SK-N-SH (cell line): ENCODE data around the gene MYO5C. TPM values are rescaled to one million over a fixed set of nuclear protein-coding genes. Genes with fewer than 3 reads are reported as not detected.

Source experiments
- CTCF ChIA-PET: fragments of 300-600, 350-600 bp; formaldehyde crosslinking; extraction: SDS; loops from one replicate; lab custom pipeline; 2021; lab: Yijun Ruan, JAX
- POLR2A ChIA-PET: fragments of 350-600 bp; sonication (Branson Sonifier 250); formaldehyde crosslinking; extraction: SDS; loops from one replicate; lab custom pipeline; 2020; ENCODE audit warnings: antibody characterized with exemption, inconsistent platforms; lab: Yijun Ruan, JAX
- DNase-seq: peaks from one replicate; pipeline ENCODE4 v3.0.0; 2012
- H2AFZ ChIP-seq: fragments of 200-600 bp; sonication (generic); 2 replicates; pipeline ENCODE4 v1.8.1; 2016; ENCODE audit warnings: antibody characterized with exemption, mild to moderate bottlenecking, low read depth
- H3F3A ChIP-seq: fragments of 200-600 bp; sonication (generic); replicated peaks from 2 replicates; pipeline ENCODE3; 2016; ENCODE audit warnings: antibody characterized with exemption, mild to moderate bottlenecking; ENCODE audit not compliant: insufficient read depth
- H3K27ac ChIP-seq, 2 experiments: fragments of 200-500 bp in 1 of 2; fragments of 200-600 bp in 1 of 2; sonication (Bioruptor generic) in 1 of 2; sonication (generic), shearing (Covaris generic) in 1 of 2; 2 replicates each; pipeline versions ENCODE4 v1.5.1 to v1.6.1; 2014 to 2016; ENCODE audit warnings: low read depth in 2 of 2, inconsistent platforms in 1 of 2, low read length in 1 of 2, mild to moderate bottlenecking in 1 of 2, mixed read lengths in 1 of 2
- H3K27me3 ChIP-seq: fragments of 200-600 bp; sonication (generic), shearing (Covaris generic); 2 replicates; pipeline ENCODE4 v1.6.1; 2016; ENCODE audit warnings: mixed run types; ENCODE audit not compliant: insufficient read depth
- H3K36me3 ChIP-seq, 2 experiments: fragments of 200-500 bp in 1 of 2; fragments of 200-600 bp in 1 of 2; sonication (Bioruptor generic) in 1 of 2; sonication (generic) in 1 of 2; replicated peaks in 1 of 2; 2 replicates each; pipeline versions ENCODE3 to v1.5.1; 2014 to 2016; ENCODE audit warnings: low read length in 1 of 2, mild to moderate bottlenecking in 1 of 2; ENCODE audit not compliant: insufficient read depth in 2 of 2, control insufficient read depth in 1 of 2
- H3K4me1 ChIP-seq, 2 experiments: fragments of 200-500 bp in 1 of 2; fragments of 200-600 bp in 1 of 2; sonication (Bioruptor generic) in 1 of 2; sonication (generic), shearing (Covaris generic) in 1 of 2; 2 replicates each; pipeline versions ENCODE4 v1.5.1 to v1.6.1; 2014 to 2016; ENCODE audit warnings: low read depth in 1 of 2, low read length in 1 of 2, mixed run types in 1 of 2; ENCODE audit not compliant: insufficient read depth in 2 of 2, control insufficient read depth in 1 of 2
- H3K4me2 ChIP-seq: fragments of 200-600 bp; sonication (generic), shearing (Covaris generic); 2 replicates; pipeline ENCODE4 v1.6.1; 2017; ENCODE audit warnings: mixed run types
- H3K4me3 ChIP-seq, 2 experiments: fragments of 200-500 bp in 1 of 2; fragments of 200-600 bp in 1 of 2; sonication (Bioruptor generic) in 1 of 2; sonication (generic), shearing (Covaris generic) in 1 of 2; 2 replicates each; pipeline versions ENCODE4 v1.5.1 to v1.8.1; 2014 to 2016; ENCODE audit warnings: low read depth in 2 of 2, inconsistent platforms in 1 of 2, low read length in 1 of 2, mild to moderate bottlenecking in 1 of 2, mixed read lengths in 1 of 2, moderate library complexity in 1 of 2
- H3K79me2 ChIP-seq: fragments of 200-600 bp; sonication (generic); 2 replicates; pipeline ENCODE4 v1.8.1; 2017; ENCODE audit warnings: mild to moderate bottlenecking; ENCODE audit not compliant: insufficient read depth
- H3K9ac ChIP-seq: fragments of 200-600 bp; sonication (generic); 2 replicates; pipeline ENCODE4 v1.6.1; 2017; ENCODE audit warnings: mixed run types
- H3K9me2 ChIP-seq: fragments of 200-600 bp; sonication (generic); 2 replicates; pipeline ENCODE4 v1.6.1; 2017; ENCODE audit warnings: mixed run types
- H3K9me3 ChIP-seq: fragments of 200-600 bp; sonication (generic); 2 replicates; pipeline ENCODE4 v1.6.1; 2017; ENCODE audit warnings: mixed run types, mild to moderate bottlenecking, moderate library complexity
- H4K20me1 ChIP-seq: fragments of 200-600 bp; sonication (generic); 2 replicates; pipeline ENCODE4 v1.6.1; 2017; ENCODE audit warnings: mild to moderate bottlenecking, mixed run types; ENCODE audit not compliant: insufficient read depth
- ELF1 ChIP-seq: IDR thresholded peaks from 2 replicates; pipeline ENCODE4 v1.4.0; 2012
- JUND ChIP-seq: IDR thresholded peaks from 2 replicates; pipeline ENCODE4 v1.4.0; 2012
- RAD21 ChIP-seq: IDR thresholded peaks from 2 replicates; pipeline ENCODE4 v1.6.1; 2012; ENCODE audit warnings: mild to moderate bottlenecking, low read length
- RCOR1 ChIP-seq: fragments of 150-350 bp; IDR thresholded peaks from 2 replicates; pipeline ENCODE4 v1.6.1; 2017; ENCODE audit warnings: antibody characterized with exemption, low read length
- SIN3A ChIP-seq: IDR thresholded peaks from 2 replicates; pipeline ENCODE4 v1.6.1; 2012; ENCODE audit warnings: low read depth, mild to moderate bottlenecking, low read length, moderate library complexity, borderline replicate concordance
- SMC3 ChIP-seq: IDR thresholded peaks from 2 replicates; pipeline ENCODE4 v1.6.1; 2012; ENCODE audit warnings: low read depth, low read length, improper control_type of control experiment
- WGBS: methylation state at CpG from one replicate; pipeline ENCODE4 v1.1.6; 2017; ENCODE audit warnings: low lambda C conversion rate; 5-methylcytosine and 5-hydroxymethylcytosine counted together
- polyA plus RNA-seq, 3 experiments: library from polyadenylated mRNA; depleted of rRNA; stranded (reverse); fragments of >200 nt; gene quantifications; 2 replicates each; pipeline ENCODE4 v1.2.3, GENCODE V29; 2012
- TF ChIP-seq, protein P1 (sequence below): IDR thresholded peaks from 2 replicates; pipeline ENCODE4 v1.4.0; 2012; ENCODE audit warnings: low read depth, borderline replicate concordance
- TF ChIP-seq, protein P2 (sequence below): IDR thresholded peaks from 2 replicates; pipeline ENCODE4 v1.6.1; 2012; ENCODE audit warnings: mild to moderate bottlenecking, low read depth, low read length, moderate library complexity
- TF ChIP-seq, protein P3 (sequence below): fragments of 200-600 bp; sonication (generic); IDR thresholded peaks from 2 replicates; pipeline ENCODE4 v1.6.1; 2017; ENCODE audit warnings: antibody characterized with exemption, mild to moderate bottlenecking, moderate library complexity

Gene MYO5C
- polyA plus RNA-seq, 1 of the 3 experiments (the other 2 are of a cell fraction): 0.99 TPM

DNA sequence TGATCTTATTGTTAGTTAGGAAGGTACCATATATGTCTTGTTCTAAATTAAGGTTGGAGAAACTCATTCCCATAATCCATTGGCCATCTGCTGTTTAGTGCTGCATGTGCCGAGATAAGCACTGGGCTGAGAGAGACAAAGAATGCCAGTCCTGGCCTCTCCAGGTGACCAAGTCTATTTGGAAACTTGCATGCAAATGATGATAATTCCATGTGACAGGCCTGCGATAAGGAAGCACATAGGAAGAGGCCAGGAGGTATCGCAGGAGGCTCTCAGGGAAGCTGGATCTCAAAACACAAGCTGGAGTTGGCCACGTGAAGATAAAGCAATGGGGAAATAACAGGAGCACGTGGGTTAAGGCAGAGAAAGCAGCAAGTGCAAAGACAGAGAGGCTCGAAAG lies 39.7 kb downstream of the MYO5C start (continued):
- TF ChIP-seq, protein P1, sequence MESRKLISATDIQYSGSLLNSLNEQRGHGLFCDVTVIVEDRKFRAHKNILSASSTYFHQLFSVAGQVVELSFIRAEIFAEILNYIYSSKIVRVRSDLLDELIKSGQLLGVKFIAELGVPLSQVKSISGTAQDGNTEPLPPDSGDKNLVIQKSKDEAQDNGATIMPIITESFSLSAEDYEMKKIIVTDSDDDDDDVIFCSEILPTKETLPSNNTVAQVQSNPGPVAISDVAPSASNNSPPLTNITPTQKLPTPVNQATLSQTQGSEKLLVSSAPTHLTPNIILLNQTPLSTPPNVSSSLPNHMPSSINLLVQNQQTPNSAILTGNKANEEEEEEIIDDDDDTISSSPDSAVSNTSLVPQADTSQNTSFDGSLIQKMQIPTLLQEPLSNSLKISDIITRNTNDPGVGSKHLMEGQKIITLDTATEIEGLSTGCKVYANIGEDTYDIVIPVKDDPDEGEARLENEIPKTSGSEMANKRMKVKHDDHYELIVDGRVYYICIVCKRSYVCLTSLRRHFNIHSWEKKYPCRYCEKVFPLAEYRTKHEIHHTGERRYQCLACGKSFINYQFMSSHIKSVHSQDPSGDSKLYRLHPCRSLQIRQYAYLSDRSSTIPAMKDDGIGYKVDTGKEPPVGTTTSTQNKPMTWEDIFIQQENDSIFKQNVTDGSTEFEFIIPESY: no peak
- TF ChIP-seq RCOR1 (no peak), SIN3A (no peak), RAD21 (no peak)

DNA sequence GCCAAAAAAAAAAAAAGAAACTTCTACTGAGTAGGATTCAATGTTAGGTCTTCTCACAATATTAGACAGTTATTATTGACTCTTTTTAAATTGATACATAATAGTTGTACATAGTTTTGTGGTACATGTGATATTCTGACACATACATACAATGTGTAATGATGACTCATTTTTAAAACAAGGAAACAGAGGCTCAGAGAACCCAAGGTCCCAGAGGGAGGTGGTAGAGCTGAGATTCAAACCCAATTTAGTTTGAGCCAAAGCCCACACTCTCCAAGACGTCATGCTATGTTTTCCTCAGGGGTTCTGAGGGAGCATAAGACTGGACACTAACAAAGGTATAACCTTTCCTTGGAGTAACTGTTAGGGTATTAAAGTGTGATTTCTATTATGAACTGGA lies 40.6 kb downstream of the MYO5C start:
- CTCF ChIA-PET: interaction anchor here (1.3 to 6.1 kb wide), 5 partner anchors 23 to 480 kb away, joined by 3 to 86 read pairs (median 20); no protein-coding TSS in a partner anchor
- TF ChIP-seq SMC3: no peak
- TF ChIP-seq, protein P2, sequence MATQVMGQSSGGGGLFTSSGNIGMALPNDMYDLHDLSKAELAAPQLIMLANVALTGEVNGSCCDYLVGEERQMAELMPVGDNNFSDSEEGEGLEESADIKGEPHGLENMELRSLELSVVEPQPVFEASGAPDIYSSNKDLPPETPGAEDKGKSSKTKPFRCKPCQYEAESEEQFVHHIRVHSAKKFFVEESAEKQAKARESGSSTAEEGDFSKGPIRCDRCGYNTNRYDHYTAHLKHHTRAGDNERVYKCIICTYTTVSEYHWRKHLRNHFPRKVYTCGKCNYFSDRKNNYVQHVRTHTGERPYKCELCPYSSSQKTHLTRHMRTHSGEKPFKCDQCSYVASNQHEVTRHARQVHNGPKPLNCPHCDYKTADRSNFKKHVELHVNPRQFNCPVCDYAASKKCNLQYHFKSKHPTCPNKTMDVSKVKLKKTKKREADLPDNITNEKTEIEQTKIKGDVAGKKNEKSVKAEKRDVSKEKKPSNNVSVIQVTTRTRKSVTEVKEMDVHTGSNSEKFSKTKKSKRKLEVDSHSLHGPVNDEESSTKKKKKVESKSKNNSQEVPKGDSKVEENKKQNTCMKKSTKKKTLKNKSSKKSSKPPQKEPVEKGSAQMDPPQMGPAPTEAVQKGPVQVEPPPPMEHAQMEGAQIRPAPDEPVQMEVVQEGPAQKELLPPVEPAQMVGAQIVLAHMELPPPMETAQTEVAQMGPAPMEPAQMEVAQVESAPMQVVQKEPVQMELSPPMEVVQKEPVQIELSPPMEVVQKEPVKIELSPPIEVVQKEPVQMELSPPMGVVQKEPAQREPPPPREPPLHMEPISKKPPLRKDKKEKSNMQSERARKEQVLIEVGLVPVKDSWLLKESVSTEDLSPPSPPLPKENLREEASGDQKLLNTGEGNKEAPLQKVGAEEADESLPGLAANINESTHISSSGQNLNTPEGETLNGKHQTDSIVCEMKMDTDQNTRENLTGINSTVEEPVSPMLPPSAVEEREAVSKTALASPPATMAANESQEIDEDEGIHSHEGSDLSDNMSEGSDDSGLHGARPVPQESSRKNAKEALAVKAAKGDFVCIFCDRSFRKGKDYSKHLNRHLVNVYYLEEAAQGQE: no peak
- TF ChIP-seq ELF1: no peak
- peak; percentile 23; the same call in 1 of the 2 replicates for TF ChIP-seq JUND
- TF ChIP-seq, protein P3, sequence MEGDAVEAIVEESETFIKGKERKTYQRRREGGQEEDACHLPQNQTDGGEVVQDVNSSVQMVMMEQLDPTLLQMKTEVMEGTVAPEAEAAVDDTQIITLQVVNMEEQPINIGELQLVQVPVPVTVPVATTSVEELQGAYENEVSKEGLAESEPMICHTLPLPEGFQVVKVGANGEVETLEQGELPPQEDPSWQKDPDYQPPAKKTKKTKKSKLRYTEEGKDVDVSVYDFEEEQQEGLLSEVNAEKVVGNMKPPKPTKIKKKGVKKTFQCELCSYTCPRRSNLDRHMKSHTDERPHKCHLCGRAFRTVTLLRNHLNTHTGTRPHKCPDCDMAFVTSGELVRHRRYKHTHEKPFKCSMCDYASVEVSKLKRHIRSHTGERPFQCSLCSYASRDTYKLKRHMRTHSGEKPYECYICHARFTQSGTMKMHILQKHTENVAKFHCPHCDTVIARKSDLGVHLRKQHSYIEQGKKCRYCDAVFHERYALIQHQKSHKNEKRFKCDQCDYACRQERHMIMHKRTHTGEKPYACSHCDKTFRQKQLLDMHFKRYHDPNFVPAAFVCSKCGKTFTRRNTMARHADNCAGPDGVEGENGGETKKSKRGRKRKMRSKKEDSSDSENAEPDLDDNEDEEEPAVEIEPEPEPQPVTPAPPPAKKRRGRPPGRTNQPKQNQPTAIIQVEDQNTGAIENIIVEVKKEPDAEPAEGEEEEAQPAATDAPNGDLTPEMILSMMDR: no peak
- TF ChIP-seq, protein P1: no peak

More for the DNA sequence above, 40.6 kb downstream of the MYO5C start:
- no peak overlapping the region for H3K4me2 ChIP-seq
- H3K4me3 ChIP-seq: no peak overlapping the region
- no peak overlapping the region for H2AFZ ChIP-seq
- POLR2A ChIA-PET: no interaction called here
- H3F3A ChIP-seq: peaks cover 16% of the 10 kb centered on the region
- 0 out of 2 replicates have a peak overlapping the region, but pooled peaks have one; percentile 3 for H3K9ac ChIP-seq
- no peaks in the 10 kb centered on the region for H4K20me1 ChIP-seq
- WGBS: 43% methylated on average over 1 of the region's 1 CpG
- no peak for DNase-seq
- peak overlapping the region in 1 of 2 experiments; percentile 27; a peak in 1 of 4 replicates for H3K27ac ChIP-seq
- peaks cover 0 to 13% of the 10 kb centered on the region in 2 experiments; a peak in 3 of 4 replicates for H3K4me1 ChIP-seq
- no peaks in the 10 kb centered on the region for H3K27me3 ChIP-seq
- no peaks in the 10 kb centered on the region for H3K79me2 ChIP-seq
- no peaks in the 10 kb centered on the region for H3K36me3 ChIP-seq
- H3K9me3 ChIP-seq: no peaks in the 10 kb centered on the region
- no peaks in the 10 kb centered on the region for H3K9me2 ChIP-seq
